ENCODE data around the gene MSH5. TPM values are rescaled to one million over a fixed set of nuclear protein-coding genes. Genes with fewer than 3 reads are reported as not detected.

Gene MSH5
- total RNA-seq, 2 donors from 2014 or later = 5.7 to 10.5 TPM

DNA sequence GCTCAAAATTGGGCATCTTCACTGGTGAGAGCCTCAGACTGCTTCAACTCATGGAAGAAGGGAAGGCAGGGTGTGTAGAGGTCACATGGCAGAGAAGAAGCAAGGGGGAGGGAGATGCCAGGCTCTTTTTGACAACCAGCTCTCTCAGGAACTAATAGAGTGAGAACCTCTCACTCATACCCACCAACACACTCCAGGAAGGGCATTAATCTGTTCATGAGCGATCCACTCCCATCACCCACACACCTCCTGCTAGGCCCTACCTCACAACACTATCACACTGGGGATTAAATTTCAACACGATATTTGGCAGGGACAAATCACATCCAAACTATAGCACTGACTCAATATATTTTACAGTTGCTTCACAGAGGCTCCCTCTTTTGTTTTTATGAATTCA, 2.0 kb downstream of the MSH5 start:
- Histone ChIP-seq H3K4me1 (ENCODE audit: control insufficient read depth in 1 of 2, low read depth in 2 of 2) (peaks cover 9 to 24% of the 10 kb centered on the region in 2 donors), H3K9me3 (no peaks in the 10 kb centered on the region), H3K27me3 (replicated peaks; ENCODE audit: insufficient read depth) (no peaks in the 10 kb centered on the region), H3K4me3 (no peak overlapping the region), H3K27ac (no peak overlapping the region), H3K36me3 (no peaks in the 10 kb centered on the region)
- ATAC-seq (ENCODE audit: insufficient number of reproducible peaks, low FRiP score, low read depth) = no peak
- DNase-seq (ENCODE audit: low spot score) = no peak
- TF ChIP-seq, protein P1, sequence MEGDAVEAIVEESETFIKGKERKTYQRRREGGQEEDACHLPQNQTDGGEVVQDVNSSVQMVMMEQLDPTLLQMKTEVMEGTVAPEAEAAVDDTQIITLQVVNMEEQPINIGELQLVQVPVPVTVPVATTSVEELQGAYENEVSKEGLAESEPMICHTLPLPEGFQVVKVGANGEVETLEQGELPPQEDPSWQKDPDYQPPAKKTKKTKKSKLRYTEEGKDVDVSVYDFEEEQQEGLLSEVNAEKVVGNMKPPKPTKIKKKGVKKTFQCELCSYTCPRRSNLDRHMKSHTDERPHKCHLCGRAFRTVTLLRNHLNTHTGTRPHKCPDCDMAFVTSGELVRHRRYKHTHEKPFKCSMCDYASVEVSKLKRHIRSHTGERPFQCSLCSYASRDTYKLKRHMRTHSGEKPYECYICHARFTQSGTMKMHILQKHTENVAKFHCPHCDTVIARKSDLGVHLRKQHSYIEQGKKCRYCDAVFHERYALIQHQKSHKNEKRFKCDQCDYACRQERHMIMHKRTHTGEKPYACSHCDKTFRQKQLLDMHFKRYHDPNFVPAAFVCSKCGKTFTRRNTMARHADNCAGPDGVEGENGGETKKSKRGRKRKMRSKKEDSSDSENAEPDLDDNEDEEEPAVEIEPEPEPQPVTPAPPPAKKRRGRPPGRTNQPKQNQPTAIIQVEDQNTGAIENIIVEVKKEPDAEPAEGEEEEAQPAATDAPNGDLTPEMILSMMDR (IDR thresholded peaks at IDR 0.05) = no peak

DNA sequence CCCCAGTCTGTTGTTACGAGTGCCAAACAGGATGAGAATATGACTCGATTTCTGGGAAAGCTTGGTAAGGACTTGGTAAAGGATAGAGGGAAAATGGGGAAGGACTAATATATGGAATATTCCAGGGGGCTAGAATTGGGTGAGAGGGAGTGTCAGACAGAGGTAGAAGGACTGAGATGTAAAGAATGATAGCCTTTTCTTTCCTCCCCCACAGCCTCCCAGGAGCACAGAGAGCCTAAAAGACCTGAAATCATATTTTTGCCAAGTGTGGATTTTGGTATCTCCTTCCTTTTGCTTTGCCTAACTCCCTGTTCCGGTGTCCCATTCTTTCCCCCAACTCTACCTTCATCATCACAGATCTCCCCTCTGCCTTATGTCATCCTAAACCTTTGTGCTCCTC, 3.1 kb downstream of the MSH5 start:
- peaks cover 7 to 20% of the 10 kb centered on the region in 2 donors for H3K4me1 ChIP-seq (ENCODE audit: control insufficient read depth in 1 of 2, low read depth in 2 of 2)
- no peaks in the 10 kb centered on the region for H3K36me3 ChIP-seq
- H3K9me3 ChIP-seq = no peaks in the 10 kb centered on the region
- TF ChIP-seq, protein P1 (IDR thresholded peaks at IDR 0.05) = no peak
- H3K27ac ChIP-seq = no peak overlapping the region
- H3K4me3 ChIP-seq = no peak overlapping the region
- ATAC-seq (ENCODE audit: insufficient number of reproducible peaks, low FRiP score, low read depth) (no peak), DNase-seq (ENCODE audit: low spot score) (no peak)
- H3K27me3 ChIP-seq (replicated peaks; ENCODE audit: insufficient read depth) = no peaks in the 10 kb centered on the region

DNA sequence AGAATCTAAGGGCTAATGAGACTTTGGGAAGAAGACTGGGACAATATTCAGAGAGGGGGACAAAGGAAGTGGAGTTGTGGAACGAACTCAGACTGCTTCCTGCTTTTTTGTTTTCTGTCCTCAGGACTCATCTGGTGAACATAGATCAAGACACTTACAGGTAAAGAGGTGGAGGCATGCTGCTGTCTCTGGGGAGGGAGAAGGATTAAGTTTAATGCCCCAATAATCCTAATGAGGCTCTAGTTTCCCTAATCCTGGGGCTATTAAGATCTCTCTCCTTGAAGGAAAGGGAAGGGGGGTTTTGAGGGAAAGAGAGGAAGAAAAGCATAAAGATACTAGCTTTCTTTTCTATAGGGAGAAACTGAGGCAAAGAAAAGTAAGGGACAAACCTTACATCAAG, 4.6 kb downstream of the MSH5 start:
- H3K36me3 ChIP-seq = no peaks in the 10 kb centered on the region
- ATAC-seq (ENCODE audit: insufficient number of reproducible peaks, low FRiP score, low read depth) (no peak), DNase-seq (ENCODE audit: low spot score) (no peak)
- TF ChIP-seq, protein P1 (IDR thresholded peaks at IDR 0.05) = no peak
- no peaks in the 10 kb centered on the region for H3K9me3 ChIP-seq
- H3K27ac ChIP-seq = no peak overlapping the region
- H3K4me3 ChIP-seq = no peak overlapping the region
- H3K4me1 ChIP-seq (ENCODE audit: control insufficient read depth in 1 of 2, low read depth in 2 of 2) = peaks cover 1 to 9% of the 10 kb centered on the region in 2 donors
- no peaks in the 10 kb centered on the region for H3K27me3 ChIP-seq (replicated peaks; ENCODE audit: insufficient read depth)

DNA sequence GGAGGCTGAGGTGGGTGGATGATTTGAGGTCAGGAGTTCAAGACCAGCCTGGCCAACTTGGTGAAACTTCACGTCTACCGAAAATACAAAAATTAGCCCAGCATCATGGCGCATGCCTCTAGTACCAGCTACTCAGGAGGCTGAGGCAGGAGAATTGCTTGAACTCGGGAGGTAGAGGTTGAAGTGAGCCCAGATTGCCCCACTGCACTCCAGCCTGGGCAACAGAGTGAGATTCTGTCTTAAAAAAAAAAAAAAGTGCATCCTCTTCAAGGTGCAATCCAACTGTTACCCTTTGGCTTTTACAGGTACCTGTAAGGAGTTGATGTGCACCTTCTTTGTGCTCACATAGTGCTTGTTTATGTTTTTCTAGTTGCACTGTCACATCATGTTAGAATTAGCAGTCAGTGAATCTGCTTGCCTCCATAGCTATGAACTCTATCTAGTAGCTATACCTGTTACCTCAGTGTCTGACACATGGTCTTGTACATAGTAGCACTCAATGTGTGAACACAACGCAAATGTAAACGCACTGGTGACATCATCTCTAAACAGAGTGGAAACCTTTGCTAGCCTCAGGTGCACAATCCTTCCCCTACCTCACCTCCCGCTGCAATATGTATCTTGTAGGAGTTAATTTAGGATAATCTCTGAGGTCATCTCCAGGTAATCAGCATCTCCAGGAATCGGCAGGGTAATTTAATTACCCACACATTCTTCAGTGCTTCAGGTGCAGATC, 9.7 kb downstream of the MSH5 start:
- DNase-seq (ENCODE audit: low spot score) = no peak
- H3K36me3 ChIP-seq = no peaks in the 10 kb centered on the region
- H3K4me1 ChIP-seq (ENCODE audit: control insufficient read depth in 1 of 2, low read depth in 2 of 2) = no peaks in the 10 kb centered on the region
- TF ChIP-seq, protein P1 (IDR thresholded peaks at IDR 0.05) = no peak
- H3K27me3 ChIP-seq (replicated peaks; ENCODE audit: insufficient read depth) = no peaks in the 10 kb centered on the region
- ATAC-seq (ENCODE audit: insufficient number of reproducible peaks, low FRiP score, low read depth) = no peak
- H3K4me3 ChIP-seq = no peak overlapping the region
- no peak overlapping the region for H3K27ac ChIP-seq
- no peaks in the 10 kb centered on the region for H3K9me3 ChIP-seq

DNA sequence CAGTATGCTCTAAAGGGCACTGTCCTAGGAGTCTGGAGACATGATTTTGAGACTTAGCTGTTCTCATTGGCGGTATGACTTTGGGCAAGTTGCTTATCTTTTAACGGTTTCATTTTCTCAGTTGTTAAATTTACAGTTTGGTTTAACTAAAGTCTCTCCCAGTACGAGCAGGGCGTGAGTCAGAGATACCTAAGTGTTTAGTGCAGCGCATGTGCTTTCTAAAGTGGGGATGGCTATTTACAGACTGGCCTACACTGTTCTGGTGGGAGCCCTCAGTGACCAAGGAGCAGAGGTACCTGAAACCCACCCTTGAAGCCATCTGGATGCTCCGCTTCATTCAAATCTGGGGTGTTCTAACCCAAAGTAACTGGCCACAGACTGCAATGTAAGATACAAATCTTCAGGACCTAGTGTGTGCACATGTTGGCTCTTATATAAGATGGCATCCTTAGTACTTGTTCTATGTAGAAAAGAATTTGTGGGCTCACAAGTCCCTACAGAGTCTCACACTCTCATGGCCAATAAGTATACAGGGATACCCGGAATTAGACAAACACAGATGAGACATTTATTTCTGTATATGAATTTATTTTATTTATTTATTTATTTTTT, 10.7 kb downstream of the MSH5 start:
- DNase-seq (ENCODE audit: low spot score) (no peak), ATAC-seq (ENCODE audit: insufficient number of reproducible peaks, low FRiP score, low read depth) (no peak)
- no peaks in the 10 kb centered on the region for H3K36me3 ChIP-seq
- TF ChIP-seq, protein P1 (IDR thresholded peaks at IDR 0.05) = no peak
- H3K27ac ChIP-seq = no peak overlapping the region
- H3K4me1 ChIP-seq (ENCODE audit: control insufficient read depth in 1 of 2, low read depth in 2 of 2) = no peaks in the 10 kb centered on the region
- no peak overlapping the region for H3K4me3 ChIP-seq
- no peaks in the 10 kb centered on the region for H3K9me3 ChIP-seq
- no peaks in the 10 kb centered on the region for H3K27me3 ChIP-seq (replicated peaks; ENCODE audit: insufficient read depth)
